ENCODE data around the gene DNPEP. TPM values are rescaled to one million over a fixed set of nuclear protein-coding genes. Genes with fewer than 3 reads are reported as not detected.

Gene DNPEP
- total and polyA plus RNA-seq, 3 donors from 2014 or later = 84.8 to 145 (median 90.2) TPM

DNA sequence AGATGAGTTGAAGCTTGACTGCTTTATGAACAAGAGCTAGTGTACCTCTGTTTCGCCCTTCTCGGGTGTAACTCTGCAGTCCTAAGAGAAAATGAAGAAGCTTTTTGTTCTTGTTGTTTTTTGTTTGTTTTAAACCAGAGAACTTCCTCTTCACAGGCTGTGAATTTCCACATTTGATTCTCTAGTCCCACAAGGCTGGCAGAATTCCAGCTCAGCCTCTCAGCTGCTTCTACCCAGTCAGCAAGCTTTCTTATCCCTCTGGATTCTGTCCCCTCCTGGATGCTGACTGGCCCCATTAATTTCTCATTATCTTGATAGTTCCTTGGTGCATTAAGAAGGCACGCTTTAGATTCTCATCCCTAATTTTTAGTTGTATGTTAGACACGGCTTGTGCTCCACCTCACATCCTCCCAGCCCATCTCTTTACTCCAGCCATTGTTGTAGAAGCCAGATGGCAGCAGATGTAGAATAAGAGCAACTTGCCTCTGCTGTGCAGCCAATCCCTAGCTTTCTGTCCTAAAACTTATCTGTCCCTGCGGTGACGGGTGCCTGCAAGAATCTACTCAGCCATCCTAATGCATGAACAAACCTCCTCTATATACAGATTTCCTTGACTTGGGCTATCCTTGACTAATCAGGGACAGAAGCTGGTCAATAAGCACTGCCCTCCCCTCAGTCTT lies 42.8 kb downstream of the DNPEP start:
- Histone ChIP-seq H3K4me3 (no peak overlapping the region), H3K27ac (no peak overlapping the region), H3K27me3 (no peaks in the 10 kb centered on the region), H3K4me1 (no peaks in the 10 kb centered on the region), H3K9me3 (no peaks in the 10 kb centered on the region), H3K36me3 (ENCODE audit: low read depth, missing control alignments) (no peaks in the 10 kb centered on the region)
- intact Hi-C loops (cut with DNase I; ENCODE audit: low total_unique reads) = no loop called here
- WGBS, 2 donors = 42 to 51% methylated on average over 6 of the region's 6 CpGs
- TF ChIP-seq, protein P1, sequence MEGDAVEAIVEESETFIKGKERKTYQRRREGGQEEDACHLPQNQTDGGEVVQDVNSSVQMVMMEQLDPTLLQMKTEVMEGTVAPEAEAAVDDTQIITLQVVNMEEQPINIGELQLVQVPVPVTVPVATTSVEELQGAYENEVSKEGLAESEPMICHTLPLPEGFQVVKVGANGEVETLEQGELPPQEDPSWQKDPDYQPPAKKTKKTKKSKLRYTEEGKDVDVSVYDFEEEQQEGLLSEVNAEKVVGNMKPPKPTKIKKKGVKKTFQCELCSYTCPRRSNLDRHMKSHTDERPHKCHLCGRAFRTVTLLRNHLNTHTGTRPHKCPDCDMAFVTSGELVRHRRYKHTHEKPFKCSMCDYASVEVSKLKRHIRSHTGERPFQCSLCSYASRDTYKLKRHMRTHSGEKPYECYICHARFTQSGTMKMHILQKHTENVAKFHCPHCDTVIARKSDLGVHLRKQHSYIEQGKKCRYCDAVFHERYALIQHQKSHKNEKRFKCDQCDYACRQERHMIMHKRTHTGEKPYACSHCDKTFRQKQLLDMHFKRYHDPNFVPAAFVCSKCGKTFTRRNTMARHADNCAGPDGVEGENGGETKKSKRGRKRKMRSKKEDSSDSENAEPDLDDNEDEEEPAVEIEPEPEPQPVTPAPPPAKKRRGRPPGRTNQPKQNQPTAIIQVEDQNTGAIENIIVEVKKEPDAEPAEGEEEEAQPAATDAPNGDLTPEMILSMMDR (IDR thresholded peaks at IDR 0.05) = no peak
- TF ChIP-seq POLR2A (IDR thresholded peaks at IDR 0.05) = no peak
- DNase-seq = peak; percentile 61

GRCh38 chr2:219335373-219335786 lies 52.3 kb downstream of the DNPEP start:
- intact Hi-C loops (cut with DNase I; ENCODE audit: low total_unique reads) = no loop called here
- no peak for TF ChIP-seq POLR2A (IDR thresholded peaks at IDR 0.05)
- TF ChIP-seq, protein P1 (IDR thresholded peaks at IDR 0.05) = no peak
- 59 to 61% methylated on average over 5 of the region's 5 CpGs for WGBS, 2 donors
- DNase-seq = no peak
- Histone ChIP-seq H3K27ac (no peak overlapping the region), H3K4me1 (no peaks in the 10 kb centered on the region), H3K27me3 (no peaks in the 10 kb centered on the region), H3K4me3 (no peak overlapping the region), H3K36me3 (ENCODE audit: low read depth, missing control alignments) (no peaks in the 10 kb centered on the region), H3K9me3 (no peaks in the 10 kb centered on the region)

DNA sequence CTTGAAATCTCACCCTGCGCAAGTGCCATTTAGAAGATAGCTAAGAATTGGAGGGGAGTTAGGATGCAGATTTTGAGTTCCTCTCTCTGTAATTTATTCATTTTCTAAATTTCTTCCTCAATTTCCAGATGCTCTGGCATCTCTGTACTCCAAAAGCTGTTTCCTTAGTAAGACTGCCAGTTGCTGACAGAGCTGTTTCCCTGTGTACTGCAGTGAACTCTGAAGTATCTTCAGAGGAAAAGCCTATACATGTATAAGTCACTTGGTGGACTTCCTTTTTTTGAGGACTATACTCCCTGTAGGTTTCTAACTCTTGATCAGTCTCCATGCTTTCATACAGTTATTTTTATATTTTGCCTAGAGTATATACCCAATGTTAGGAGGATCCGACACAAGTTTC lies 53.6 kb downstream of the DNPEP start:
- TF ChIP-seq, protein P1 (IDR thresholded peaks at IDR 0.05) = no peak
- TF ChIP-seq POLR2A (IDR thresholded peaks at IDR 0.05) = no peak
- Histone ChIP-seq H3K27ac (no peak overlapping the region), H3K36me3 (ENCODE audit: low read depth, missing control alignments) (no peaks in the 10 kb centered on the region), H3K9me3 (no peaks in the 10 kb centered on the region), H3K4me1 (no peaks in the 10 kb centered on the region), H3K4me3 (no peak overlapping the region), H3K27me3 (no peaks in the 10 kb centered on the region)
- intact Hi-C loops (cut with DNase I; ENCODE audit: low total_unique reads) = no loop called here
- DNase-seq = no peak
- 76 to 96% methylated on average over 2 of the region's 2 CpGs for WGBS, 2 donors

GRCh38 chr2:219332542-219332941 lies 55.2 kb downstream of the DNPEP start, which contains the start of gene RESP18:
Gene RESP18 (minus strand): TSS chr2:219332744.
- TF ChIP-seq POLR2A (IDR thresholded peaks at IDR 0.05) = no peak
- TF ChIP-seq, protein P1 (IDR thresholded peaks at IDR 0.05) = no peak
- Histone ChIP-seq H3K27me3 (no peaks in the 10 kb centered on the region), H3K4me3 (no peak within 1 kb of the TSS), H3K9me3 (no peaks in the 10 kb centered on the region), H3K4me1 (no peaks in the 10 kb centered on the region), H3K27ac (no peak within 1 kb of the TSS), H3K36me3 (ENCODE audit: low read depth, missing control alignments) (no peaks in the 10 kb centered on the region)
- 1 to 3% methylated on average over 9 to 24 of the region's 24 CpGs for whole genome bisulfite sequencing, 2 donors
- intact Hi-C loops (cut with DNase I; ENCODE audit: low total_unique reads) = no loop called here
- no peak for DNase-seq
